ENCODE measurements around the gene CNTRL.

DNA sequence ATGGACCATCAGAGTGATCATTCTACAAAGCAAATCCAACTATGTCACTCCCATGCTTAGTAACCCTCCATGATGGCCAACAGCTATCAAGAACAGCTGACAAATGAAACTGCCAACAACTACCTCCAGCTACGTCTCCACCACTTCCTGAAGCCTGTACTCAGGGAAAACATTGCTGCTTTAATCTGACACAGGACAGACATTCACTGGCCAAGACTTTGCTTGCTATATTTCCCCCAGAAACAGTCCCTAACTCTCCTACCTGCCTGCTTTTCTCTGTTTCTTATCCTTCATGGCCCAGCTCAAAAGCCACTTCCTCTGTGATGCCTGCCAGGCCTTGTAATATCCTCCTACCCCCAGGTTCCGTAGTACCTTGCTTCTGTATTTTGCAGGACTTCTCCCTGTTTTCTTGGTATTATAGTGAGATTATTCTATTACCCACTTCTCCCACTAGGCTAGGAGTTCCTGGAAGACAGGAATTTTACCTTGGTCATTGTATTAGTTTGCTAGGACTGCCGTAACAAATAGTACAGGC, 141.6 kb downstream of the CNTRL start:
- TF ChIP-seq, protein P1, sequence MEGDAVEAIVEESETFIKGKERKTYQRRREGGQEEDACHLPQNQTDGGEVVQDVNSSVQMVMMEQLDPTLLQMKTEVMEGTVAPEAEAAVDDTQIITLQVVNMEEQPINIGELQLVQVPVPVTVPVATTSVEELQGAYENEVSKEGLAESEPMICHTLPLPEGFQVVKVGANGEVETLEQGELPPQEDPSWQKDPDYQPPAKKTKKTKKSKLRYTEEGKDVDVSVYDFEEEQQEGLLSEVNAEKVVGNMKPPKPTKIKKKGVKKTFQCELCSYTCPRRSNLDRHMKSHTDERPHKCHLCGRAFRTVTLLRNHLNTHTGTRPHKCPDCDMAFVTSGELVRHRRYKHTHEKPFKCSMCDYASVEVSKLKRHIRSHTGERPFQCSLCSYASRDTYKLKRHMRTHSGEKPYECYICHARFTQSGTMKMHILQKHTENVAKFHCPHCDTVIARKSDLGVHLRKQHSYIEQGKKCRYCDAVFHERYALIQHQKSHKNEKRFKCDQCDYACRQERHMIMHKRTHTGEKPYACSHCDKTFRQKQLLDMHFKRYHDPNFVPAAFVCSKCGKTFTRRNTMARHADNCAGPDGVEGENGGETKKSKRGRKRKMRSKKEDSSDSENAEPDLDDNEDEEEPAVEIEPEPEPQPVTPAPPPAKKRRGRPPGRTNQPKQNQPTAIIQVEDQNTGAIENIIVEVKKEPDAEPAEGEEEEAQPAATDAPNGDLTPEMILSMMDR (IDR thresholded peaks at IDR 0.05) = no peak
- no peak for TF ChIP-seq POLR2AphosphoS5 (IDR thresholded peaks at IDR 0.05)
- TF ChIP-seq POLR2A (IDR thresholded peaks at IDR 0.05) = no peak

All from stomach (tissue), 4 donors.